ENCODE measurements around the gene THAP10.
"Not testable (repeated sequence)": the region's sequence is repeated elsewhere in the genome, so short reads cannot be mapped to it uniquely, and the experiment has no call there.

Gene THAP10

GRCh38 chr15:70876011-70876410 lies 16.2 kb downstream of the THAP10 start:
- ATAC-seq, result no peak

- no peak for ATAC-seq
These were observed 17.0 kb downstream of the THAP10 start for GRCh38 chr15:70875001-70875782.

DNA sequence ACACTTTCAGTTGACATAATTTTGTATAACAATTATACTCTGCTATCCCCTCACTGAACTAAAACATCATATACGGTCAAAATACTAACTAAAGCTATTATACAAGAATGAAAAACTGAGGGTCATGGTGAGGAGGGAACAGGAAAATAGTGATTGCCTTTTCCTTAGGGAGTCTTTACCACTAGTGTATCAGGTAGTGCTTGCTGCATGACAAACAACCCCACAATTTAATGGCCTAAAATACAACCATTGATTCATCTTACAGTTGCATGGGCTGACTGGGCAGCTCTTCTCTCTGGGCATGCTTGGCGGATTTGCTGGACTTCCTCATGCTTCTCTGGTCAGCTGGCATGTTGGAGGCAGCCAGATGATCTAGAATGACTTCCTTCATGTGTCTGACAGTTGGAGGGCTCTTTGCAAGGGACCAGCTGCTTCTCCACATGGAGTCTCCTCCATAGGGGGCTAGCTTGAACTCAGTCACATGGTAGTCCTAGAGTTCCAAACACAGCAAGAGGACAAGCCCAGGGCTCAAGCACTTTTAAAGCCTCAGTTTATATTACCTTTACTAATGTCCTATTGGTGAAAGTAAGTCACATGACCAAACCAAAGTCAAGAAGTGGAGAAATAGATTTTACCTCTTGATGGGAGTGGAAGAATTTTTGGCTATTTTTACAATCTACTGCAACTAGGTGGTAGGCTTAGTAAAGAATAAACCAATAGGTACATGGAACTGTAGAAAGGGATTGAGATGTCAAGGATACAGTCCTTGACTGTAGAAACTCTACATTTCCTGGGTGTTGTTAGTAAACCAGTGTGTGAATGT lies 18.8 kb downstream of the THAP10 start:
- no peak for ATAC-seq

DNA sequence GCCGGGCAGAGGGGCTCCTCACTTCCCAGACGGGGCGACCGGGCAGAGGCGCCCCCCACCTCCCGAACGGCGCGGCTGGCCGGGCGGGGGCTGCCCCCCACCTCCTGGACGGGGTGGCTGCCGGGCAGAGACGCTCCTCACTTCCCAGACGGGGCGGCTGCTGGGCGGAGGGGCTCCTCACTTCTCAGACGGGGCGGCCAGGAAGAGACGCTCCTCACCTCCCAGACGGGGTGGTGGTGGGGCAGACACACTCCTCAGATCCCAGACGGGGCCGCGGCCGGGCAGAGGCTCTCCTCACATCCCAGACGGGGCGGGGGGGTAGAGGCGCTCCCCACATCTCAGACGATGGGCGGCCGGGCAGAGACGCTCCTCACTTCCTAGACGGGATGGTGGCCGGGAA lies 20.7 kb downstream of the THAP10 start:
- ATAC-seq, result not testable (repeated sequence)

- no peak for ATAC-seq
These were observed 22.2 kb downstream of the THAP10 start for GRCh38 chr15:70870051-70870450.

DNA sequence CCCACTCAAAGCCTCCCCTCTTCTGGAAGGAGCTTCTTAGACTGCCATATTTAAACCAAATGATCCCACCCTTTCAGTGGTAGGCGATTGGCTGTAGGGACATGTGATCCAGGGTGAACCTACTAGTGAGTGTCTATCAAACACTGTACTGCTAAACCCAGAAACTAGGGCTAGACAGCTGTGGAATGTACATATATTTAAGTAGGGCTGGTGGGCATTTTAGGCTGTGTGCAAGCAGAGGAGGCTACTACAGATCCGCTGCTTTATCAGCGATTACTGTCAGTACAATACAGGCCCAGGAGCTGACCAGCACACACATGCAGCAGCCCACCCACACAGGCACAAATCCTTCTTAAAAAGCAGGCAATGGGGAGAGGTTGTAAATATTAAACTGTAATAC lies 22.9 kb downstream of the THAP10 start:
- ATAC-seq, result no peak

DNA sequence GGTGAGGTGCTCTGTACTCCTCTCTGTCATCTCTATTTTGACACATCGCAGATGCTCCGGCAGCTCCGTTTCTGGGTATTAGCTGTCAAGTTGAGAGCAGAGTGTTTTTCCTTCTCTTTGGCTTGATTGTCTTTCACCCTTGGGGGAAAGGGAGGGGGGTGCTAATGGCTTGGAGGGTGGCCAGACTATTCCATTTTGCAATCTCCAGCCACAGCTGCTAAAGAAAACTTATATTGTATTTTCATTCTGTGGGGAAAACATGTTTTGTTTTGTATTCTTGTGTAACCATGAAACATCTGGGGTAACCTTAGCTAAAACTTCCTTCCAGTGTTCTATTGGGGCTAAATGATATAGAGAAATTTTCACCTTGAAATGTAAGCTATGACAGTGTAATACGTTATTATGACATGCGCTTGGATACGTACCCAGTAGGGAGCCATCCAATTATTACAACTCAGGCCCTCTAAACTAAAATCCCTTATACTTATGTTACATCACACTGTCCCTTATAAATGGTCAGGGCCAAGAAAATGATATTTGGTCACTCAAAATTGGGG lies 24.2 kb downstream of the THAP10 start:
- ATAC-seq, result no peak

GRCh38 chr15:70866982-70867641 lies 25.1 kb downstream of the THAP10 start:
- no peak for ATAC-seq

DNA sequence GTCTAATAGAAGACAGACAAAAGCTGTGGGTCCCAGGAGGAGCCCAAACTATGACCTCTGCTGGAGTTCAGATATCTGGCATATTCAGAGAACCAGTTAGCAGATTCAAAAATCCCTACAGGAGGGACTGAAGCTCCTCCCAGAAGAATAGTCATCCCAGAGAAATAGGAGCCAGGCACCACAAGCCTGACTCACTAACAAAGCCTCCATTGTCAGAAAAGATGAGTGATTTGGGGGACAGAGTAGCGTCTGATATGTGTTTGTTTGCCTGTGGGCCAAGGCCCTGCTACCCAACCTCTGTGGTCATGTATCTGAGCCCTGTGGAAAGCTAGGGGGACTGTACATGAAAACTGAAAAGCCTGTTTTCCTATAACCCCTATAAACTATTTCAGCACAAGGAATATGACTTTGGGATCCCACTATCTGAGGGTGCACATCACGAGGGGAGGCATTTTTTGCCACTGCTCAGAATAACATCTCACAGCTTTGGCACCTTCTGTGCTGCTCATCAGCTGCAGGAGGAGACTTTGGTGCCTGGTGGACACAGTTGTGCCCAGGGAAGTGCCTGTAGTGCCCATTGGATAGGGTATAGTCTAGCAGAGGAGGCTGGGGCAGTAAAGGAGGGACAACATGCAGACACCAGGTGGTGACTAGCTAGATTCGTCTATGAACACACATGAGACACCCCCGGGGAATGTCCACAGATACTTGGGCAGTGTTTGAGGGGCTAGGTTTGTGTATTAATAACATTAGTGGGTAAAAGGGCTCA lies 28.6 kb downstream of the THAP10 start:
- no peak for ATAC-seq

- ATAC-seq, result no peak
These were observed 32.2 kb downstream of the THAP10 start for GRCh38 chr15:70859998-70860397.

DNA sequence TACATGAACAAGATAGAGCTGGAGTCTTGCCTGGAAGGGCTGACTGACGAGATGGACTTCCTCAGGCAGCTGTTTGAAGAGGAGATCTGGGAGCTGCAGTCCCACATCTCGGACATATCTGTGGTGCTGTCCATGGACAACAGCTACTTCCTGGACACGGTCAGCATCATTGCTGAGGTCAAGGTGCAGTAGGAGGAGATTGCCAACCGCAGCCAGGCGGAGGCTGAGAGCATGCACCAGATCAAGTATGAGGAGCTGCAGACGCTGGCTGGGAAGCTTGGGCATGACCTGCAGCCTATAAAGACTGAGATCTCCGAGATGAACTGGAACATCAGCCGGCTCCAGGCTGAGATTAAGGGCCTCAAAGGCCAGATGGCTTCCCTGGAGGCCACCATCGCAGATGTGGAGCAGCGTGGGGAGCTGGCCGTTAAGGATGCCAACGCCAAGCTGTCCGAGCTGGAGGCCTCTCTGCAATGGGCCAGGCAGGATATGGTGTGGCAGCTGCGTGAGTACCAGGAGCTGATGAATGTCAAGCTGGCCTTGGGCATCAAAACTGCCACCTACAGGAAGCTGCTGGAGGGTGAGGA lies 32.8 kb downstream of the THAP10 start:
- no peak for ATAC-seq

DNA sequence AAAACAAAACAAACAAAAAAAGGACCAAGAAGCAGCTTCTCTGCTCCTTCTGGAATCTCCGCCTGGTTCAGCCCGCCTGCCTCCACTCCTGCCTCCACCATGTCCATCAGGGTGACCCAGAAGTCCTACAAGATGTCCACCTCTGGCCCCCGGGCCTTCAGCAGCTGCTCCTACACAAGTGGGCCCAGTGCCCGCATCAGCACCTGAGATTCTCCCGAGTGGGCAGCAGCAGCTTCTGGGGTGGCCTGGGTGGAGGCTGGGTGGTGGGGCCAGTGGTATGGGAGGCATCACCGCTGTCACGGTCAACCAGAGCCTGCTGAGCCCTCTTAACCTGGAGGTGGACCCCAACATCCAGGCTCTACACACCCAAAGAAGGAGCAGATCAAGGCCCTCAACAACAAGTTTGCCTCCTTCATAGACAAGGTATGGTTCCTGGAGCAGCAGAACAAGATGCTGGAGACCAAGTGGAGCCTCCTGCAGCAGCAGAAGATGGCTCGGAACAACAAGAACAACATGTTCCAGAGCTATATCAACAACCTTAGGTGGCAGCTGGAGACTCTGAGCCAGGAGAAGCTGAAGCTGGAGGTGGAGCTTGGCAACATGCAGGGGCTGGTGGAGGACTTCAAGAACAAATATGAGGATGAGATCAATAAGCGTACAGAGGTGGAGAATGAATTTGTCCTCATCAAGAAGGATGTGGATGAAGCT lies 33.5 kb downstream of the THAP10 start:
- not testable (repeated sequence) for ATAC-seq

DNA sequence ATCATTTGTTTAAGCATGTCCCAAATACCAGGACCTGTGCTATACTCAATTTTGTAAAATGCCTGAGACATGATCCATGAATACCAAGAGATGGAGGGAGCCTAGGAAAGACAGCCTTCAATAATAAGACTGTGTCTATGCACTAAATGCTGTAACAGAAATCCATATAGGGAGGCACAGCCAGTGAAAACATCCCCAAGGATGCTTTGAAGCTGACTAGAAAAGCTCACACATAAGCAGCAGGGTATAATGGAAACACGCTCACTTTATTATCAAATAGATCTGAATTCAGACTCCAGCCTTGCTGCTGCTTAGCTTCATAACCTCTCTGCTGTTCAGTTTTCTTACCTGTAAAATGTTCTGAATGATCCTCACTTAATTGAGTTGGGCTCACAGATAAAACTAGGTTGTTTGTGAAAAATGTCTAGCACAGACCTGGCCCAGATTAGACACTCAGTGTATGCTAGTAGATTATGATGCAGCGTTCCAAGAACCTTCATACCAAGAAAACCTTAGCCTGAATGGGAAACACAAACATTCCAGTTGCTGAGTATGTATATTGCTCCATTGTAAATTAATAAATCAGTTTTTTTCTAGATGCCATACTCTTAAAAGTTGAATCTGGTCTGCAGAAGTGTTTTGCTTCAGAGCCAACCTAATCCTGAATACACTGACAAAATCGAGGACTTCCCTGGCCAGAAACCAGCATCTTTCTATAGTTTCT lies 34.5 kb downstream of the THAP10 start:
- ATAC-seq, result no peak

DNA sequence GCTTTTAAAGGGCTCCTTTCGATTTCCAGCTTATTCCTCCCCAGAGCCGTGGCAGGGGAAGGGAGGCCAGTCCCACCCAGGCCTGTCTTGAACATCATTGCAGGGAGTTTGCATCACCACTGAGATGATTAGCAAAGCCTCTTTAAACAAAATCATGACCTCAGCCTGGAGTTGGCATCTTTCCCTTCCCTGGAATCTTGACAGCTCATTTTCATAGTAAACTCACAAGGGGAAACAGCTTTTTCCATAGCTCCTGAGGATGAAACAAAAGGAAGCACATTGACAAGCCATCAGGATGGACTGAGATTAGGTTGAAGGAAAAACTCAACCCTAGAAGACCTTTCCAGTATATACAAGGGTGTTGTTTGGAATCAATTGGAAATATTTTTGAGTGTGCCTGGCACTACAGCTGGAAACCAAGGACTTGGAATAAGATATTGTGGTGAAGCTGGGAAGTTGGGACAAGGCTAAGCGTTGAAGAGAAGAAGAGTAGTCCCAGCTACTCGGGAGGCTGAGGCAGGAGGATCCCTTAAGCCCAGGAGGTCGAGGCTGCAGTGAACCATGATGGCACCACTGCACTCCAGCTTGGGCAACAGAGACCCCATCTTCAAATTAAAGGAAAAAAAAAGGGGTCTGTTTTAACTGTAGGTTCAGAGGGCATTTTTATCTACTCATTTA lies 35.2 kb downstream of the THAP10 start:
- ATAC-seq, result no peak

GRCh38 chr15:70856177-70856883 lies 35.9 kb downstream of the THAP10 start:
- ATAC-seq, result no peak

DNA sequence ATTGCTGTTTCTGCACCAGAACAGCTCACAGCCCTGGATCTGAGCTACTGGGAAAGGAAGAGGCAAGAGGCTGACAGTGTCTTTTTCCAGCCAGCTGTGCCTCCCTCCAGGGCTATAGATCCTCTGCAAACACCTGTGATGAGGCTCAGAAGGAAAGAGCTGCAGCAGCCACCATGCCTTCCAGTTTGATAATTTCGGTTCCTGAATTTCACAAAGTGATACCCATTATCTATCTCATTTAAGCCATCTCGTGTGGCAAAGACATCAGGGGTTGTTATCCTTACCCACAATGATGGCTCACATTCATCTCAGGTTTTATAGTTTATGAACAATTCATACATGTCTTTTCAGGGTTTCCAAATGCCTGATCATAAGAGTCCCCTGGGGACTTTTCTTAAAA lies 36.5 kb downstream of the THAP10 start:
- no peak for ATAC-seq

GRCh38 chr15:70854666-70854976 lies 37.6 kb downstream of the THAP10 start:
- no peak for ATAC-seq

GRCh38 chr15:70853973-70854665 lies 38.1 kb downstream of the THAP10 start, which contains the start of gene LARP6:
LARP6 (minus strand) TSS chr15:70854157; CDS start chr15:70854088, 69 bp downstream.
- ATAC-seq, result peak; percentile 20 to 44

Data from activated CD4-positive, CD25-positive, alpha-beta regulatory T cell treated with anti-CD3 and anti-CD28 coated beads, Interleukin-2, amount 50 U/mL, for 24 hours (primary cell).